Breast epithelium (tissue), 3 donors: ENCODE data around the gene VDAC1.

ENCODE experiments used
- CTCF ChIP-seq, 3 donors: fragments of 450-650 bp; IDR thresholded peaks; one replicate each; pipeline ENCODE4 v1.5.1; 2016 to 2017; ENCODE audit warnings: antibody characterized with exemption in 3 of 3, mild to moderate bottlenecking in 3 of 3, moderate library complexity in 3 of 3
- POLR2A ChIP-seq: fragments of 450-650 bp; IDR thresholded peaks from one replicate; pipeline ENCODE4 v1.6.1; 2016; ENCODE audit warnings: antibody characterized with exemption, mild to moderate bottlenecking, moderate library complexity

GRCh38 chr5:133994990-133995333 is 9.8 kb downstream of the VDAC1 start:
- TF ChIP-seq POLR2A = no peak
- no peak for TF ChIP-seq CTCF (IDR thresholded peaks at IDR 0.05)
